Left renal pelvis (tissue), 4 donors: ENCODE data around the gene ARAP3. TPM values are rescaled to one million over a fixed set of nuclear protein-coding genes. Genes with fewer than 3 reads are reported as not detected.

Source experiments
- DNase-seq, 4 donors: peaks; one replicate each; pipeline ENCODE4 v3.0.0-alpha.2; 2013; ENCODE audit warnings: low read depth in 4 of 4, low spot score in 3 of 4
- polyA plus RNA-seq, 4 donors: library from polyadenylated mRNA; unstranded; fragments of 120-200 nt; gene quantifications; one replicate each; pipeline ENCODE4 v1.2.1, GENCODE V29; 2013; ENCODE audit not compliant: insufficient read length in 4 of 4

ARAP3 gene
- polyA plus RNA-seq, 4 donors, result 14.9 to 24.3 (median 19.5) TPM

GRCh38 chr5:141704782-141705297 lies 22.8 kb upstream of the ARAP3 start:
- no peak for DNase-seq

GRCh38 chr5:141703133-141703561 lies 21.1 kb upstream of the ARAP3 start:
- DNase-seq, result no peak

DNA sequence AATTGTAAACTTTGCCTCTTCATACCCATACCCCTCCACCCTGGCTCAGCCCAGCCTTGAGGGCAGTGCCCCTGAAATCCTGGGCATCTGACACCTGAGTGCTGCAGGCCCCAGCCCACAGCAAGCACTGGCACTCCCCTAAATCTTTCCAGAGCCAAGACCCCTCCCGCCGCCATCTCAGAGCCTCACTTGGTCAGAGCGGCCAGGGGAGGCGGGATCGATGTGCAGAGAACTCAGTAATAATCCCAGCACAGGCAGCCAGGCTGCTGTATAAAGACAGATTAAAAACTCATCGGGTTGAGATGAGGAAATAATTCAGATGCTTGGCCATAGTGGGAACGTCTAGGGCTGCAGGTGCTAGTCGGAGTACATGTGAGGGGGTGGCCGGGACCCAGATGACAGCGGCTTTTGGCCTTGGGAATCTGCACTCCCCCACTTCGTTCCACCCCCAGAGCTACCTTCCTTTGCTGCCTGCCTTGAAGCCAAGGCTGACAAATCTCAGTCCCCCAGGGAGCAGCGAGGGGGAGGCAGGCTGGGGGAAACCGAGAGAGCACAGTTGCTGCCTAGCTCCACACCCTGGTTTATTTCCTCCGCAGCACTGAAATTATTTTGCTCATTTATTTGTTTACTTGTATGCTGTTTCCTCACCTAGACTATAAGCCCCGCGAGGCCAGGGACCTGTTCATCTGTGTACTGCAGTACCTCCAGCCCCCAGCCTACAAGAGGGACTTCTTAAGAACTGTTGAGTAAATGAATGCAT lies 19.5 kb upstream of the ARAP3 start:
- DNase-seq, result no peak

- DNase-seq, result no peak
These were observed 15.6 kb upstream of the ARAP3 start for GRCh38 chr5:141697586-141697985.

DNA sequence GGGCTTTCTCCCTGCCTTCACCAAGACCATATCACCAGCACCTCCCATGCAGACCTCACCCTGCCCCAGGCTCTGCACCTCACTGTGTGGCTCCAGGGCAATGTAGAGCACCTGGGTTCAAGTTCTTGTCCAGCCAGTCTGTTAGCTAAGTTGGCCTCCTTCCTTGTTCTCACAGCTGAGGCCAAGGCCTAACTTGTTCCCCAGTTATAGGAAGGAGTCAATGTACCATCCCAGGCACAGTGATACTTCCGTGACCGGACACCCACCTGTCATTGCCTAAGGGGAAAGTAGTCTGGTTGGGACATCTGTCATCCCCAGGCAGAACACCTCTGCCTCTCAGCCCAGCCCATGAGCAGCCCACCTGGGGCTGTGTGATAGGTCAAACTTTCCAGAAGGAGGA lies 14.4 kb upstream of the ARAP3 start:
- DNase-seq, result no peak

GRCh38 chr5:141695627-141696215 lies 13.7 kb upstream of the ARAP3 start:
- DNase-seq, result no peak

DNA sequence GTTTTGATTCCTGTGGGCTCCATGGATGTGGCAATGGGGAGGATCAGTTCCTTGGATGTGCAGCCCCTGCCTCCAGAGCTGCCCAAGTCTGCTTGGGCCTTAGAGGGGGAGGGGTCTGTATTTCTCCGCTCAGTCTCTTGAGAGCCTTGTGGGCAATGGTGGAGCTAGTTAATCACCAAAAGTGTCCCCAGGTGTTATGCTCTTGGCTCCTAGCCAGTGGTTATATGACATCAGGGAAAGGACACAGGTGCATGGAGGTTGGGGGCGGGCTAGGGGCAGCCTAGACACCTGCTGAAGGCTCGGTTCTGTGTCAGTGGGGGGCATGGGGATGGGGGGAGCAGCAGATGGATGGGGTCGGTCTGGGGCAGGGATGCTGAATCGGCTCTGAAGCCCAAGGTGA lies 12.4 kb upstream of the ARAP3 start:
- DNase-seq, result no peak

DNA sequence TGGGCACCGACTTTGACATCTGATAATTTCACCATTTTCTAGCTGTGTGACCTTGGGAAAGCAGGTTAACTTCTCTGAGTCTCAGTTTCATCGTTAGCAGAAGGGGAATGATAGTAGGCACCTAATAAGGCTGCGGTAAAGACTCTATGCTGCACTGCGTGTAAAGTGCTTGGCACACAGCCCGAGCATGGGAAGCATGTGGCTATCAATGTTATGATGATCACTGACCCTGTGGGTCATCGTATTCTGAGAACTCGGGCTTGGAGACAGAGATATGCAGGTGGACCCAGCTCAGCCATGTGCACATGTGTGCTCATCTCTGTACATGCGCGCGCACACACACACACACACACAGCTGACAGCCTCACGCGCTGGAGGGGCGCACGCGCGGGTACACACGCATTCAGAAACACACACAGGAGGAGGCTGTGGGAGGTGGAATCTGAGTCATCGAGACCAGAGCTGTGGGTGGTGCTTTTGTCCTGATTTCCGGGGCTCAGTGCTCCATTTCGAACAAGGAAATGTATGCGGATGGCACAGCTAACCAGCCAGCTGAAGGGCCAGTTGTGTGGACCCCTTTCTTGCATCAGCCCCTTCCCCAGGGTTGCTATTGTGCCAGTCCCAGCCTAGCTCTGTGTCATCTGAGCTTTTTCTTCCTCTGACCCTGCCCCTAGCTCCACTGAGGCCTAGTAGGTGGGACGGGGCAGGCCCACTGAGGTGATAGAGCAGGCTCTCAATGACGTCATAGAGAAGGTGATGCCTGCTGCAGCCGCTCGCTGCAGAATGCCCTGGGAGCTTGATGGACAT lies 11.1 kb upstream of the ARAP3 start:
- no peak for DNase-seq

DNA sequence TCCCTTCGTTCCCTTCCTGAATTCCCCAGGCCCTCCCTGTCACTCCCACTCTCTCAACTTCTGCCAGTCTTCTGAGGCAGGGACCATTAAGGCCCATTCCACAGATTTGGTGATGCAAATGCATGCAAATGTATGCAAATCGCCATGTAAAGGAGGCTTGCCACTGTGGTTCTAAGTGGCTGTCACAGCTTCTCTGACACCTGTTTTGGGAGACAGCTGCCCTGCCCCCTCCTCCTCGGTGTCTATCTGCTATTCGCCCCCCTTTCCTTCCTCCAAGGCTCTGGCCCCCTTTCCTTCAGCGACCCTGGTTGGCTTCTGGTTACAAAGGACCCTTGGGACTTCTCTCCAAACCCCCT lies 10.5 kb upstream of the ARAP3 start:
- no peak for DNase-seq

DNA sequence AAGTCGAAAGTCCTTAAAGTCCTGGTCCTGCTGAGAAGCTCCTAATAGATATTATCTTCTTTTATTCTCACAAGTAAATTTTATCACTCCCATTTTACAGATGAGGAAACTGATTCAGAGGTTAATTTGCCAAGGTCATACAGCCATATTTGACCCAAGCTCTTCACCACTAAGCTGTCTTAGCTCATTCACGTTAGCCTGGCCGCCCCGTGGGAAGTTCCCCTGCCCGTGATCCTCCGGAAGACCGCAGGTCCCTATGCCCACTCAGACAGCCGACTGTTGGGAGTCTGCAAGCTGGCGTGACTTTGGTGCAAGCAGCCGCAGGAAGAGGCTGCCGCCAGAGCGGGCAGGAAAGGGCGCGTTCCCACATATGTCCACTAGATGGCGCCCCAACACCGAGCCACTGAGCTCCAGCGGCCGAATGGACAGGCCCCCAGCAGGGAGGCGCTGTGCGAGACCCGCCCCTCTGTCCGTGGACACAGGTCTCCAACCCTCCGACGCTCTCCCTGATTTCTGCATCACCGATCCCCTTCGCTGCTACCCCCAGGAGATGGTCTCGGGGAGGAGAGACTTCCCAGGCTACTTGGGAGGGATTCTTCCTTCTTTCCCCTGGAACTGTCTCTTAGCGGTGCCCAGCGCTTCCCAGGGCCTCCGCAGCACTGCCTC lies 10.0 kb upstream of the ARAP3 start:
- no peak for DNase-seq

- DNase-seq, result no peak
These were observed 9.3 kb upstream of the ARAP3 start for GRCh38 chr5:141691286-141691866.

DNA sequence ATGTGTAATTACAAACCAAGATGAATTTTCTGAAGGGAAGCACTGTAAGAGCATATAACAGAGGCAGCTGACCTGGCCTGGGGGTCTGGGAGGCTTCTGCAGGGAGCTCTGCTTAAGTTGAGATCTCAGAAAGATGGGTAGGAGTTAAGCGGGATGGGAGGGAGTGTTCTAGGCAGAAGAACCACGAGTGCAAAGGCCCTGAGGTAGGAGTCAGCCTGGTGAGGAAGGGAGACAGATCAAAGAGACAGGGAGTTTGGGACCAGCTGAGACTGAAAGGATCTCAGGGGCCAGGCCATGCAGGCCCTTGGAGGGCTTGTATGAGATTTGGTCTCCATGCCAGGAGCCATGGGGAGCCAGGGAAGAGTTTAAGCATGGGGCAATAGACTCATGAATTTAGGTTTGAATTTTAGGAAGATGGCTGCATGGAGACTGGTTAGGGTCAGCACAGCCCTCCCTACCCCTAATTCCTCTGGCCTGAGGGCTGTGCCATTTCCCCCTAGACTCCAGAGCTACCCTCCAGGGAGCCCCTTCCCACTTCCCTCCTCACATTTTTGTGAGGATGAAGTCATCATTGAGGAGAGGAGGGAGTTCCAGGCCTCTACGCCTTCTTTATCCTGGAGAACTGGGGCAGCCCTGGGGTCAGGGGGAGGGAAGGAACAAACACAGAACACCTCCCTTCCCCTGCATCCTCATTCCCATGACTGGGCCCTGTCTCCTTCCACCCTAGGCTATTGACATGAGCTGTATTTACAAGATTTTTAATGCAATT lies 4.8 kb upstream of the ARAP3 start:
- DNase-seq, result no peak

DNA sequence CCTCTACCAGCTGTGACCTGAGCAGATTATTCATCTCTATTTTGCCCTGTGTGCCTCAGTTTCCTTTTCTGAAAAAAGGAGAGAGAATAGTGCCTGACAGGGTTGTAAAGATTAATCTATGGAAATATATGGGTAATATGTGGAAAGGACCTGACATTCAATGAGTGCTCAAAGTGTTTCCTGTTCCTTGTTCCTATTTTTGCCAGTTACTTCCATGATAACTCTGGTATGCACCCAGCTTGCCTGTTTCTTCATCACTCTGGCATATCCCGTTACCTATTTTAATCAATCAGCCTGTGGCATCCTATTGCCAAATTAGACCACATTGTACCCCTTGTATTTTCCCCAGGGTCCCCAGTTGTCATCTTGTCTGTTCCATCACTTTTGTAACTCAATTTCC lies 3.6 kb upstream of the ARAP3 start:
- no peak for DNase-seq

- DNase-seq, result no peak
These were observed 1.6 kb upstream of the ARAP3 start for GRCh38 chr5:141683596-141684141.

DNA sequence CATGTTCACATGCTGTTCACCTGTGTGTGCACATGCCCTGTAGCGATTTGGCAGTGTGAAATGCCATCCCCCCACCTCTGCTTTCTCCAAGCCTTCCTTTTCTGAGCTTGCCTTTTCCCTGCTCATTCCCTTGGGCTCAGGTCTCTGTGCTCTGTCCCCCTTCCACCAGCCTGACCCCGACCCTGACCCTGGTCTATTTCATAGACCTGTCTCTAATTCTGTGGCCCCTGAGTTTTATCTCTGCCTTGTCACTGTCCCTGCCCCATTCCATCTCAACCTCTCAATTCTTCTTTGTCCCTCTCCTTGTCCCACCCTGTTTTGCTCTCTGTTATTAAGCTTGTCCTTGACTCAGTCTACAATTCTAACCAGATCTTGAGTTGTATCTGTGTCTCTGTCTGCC lies 735 bp downstream of the ARAP3 start:
- no peak for DNase-seq

DNA sequence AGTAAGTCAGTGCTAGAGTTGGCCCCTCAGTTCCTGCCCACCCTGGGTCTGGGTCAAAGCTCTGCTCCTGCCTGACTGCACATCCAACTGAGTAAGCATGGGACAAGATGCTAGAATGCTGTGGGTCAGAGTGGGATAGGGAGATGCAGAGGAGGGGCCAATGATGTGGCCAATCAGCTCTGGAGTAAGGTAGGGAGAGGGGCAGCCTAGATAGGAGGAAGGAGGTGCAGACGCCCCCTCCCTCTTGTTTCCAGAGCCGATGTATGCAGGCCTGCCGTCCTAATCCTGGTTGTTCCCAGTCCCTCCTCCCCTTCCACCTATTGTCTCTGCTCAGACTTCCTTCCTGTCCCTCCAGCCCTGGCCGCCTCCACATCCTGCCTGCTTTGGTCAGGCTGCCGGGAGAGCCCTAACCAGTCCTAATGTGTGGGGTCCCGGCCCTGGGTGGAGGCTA lies 1.3 kb downstream of the ARAP3 start:
- DNase-seq, result no peak

GRCh38 chr5:141680178-141680577 lies 1.9 kb downstream of the ARAP3 start:
- no peak for DNase-seq

DNA sequence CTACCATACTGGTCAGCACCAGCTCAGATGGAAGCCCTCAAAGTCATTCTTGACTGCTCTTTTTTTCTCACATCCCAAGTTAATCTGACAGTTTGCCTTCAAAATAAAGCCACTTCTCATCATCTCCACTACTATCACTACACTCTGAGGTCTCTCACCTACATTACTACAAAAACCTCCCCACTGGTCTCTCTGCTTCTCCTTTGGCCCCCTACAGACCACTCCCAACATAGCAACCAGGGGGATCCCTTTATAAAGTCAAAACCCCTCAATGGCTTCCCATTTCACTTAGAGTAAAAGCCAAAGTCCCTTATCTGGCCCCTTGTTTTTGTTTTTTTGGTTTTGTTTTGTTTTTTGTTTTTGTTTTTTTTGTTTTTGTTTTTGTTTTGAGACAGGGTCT lies 4.6 kb downstream of the ARAP3 start:
- no peak for DNase-seq

GRCh38 chr5:141675672-141676071 lies 6.4 kb downstream of the ARAP3 start:
- DNase-seq, result no peak

GRCh38 chr5:141674747-141675146 lies 7.3 kb downstream of the ARAP3 start:
- no peak for DNase-seq
